HG03025 (cell line): ENCODE data around the gene SLC13A4.
A peak's percentile ranks its signal among the peaks of the same experiment; 100 is the strongest.
"Not testable (repeated sequence)": the region's sequence is repeated elsewhere in the genome, so short reads cannot be mapped to it uniquely, and the experiment has no call there.

ENCODE experiments used
- ATAC-seq: cut with Tn5 transposase; IDR thresholded peaks from one replicate; pipeline ENCODE4 v1.9.1; 2021; ENCODE audit warnings: mild to moderate bottlenecking, moderate library complexity; ENCODE audit not compliant: unreplicated experiment, low FRiP score

Gene SLC13A4

GRCh38 chr7:135704698-135705097, 23.3 kb downstream of the SLC13A4 start:
- no peak for ATAC-seq

- ATAC-seq, result no peak
Observed at GRCh38 chr7:135704074-135704473, 23.9 kb downstream of the SLC13A4 start.

GRCh38 chr7:135697276-135698049, 30.5 kb downstream of the SLC13A4 start:
- no peak for ATAC-seq

GRCh38 chr7:135693558-135693957, 34.4 kb downstream of the SLC13A4 start:
- no peak for ATAC-seq

GRCh38 chr7:135692606-135693005, 35.4 kb downstream of the SLC13A4 start:
- not testable (repeated sequence) for ATAC-seq

GRCh38 chr7:135692055-135692454, 35.9 kb downstream of the SLC13A4 start:
- no peak for ATAC-seq

GRCh38 chr7:135690566-135690965, 37.4 kb downstream of the SLC13A4 start:
- no peak for ATAC-seq

- no peak for ATAC-seq
Observed at GRCh38 chr7:135687466-135687865, 40.5 kb downstream of the SLC13A4 start.

GRCh38 chr7:135685306-135686084, 42.5 kb downstream of the SLC13A4 start:
- no peak for ATAC-seq

GRCh38 chr7:135684699-135685098, 43.3 kb downstream of the SLC13A4 start:
- ATAC-seq, result no peak

- no peak for ATAC-seq
Observed at GRCh38 chr7:135684136-135684535, 43.9 kb downstream of the SLC13A4 start.

- no peak for ATAC-seq
Observed at GRCh38 chr7:135683609-135684008, 44.4 kb downstream of the SLC13A4 start.

- ATAC-seq, result no peak
Observed at GRCh38 chr7:135682191-135682590, 45.8 kb downstream of the SLC13A4 start.

- ATAC-seq, result no peak
Observed at GRCh38 chr7:135681762-135682161, 46.2 kb downstream of the SLC13A4 start.

GRCh38 chr7:135678612-135679575, 49.1 kb downstream of the SLC13A4 start:
- no peak for ATAC-seq

- ATAC-seq, result no peak
Observed at GRCh38 chr7:135673360-135673706, 54.7 kb downstream of the SLC13A4 start.

GRCh38 chr7:135672560-135673359, 55.2 kb downstream of the SLC13A4 start:
- peak; percentile 78 for ATAC-seq

GRCh38 chr7:135670179-135670578, 57.8 kb downstream of the SLC13A4 start:
- no peak for ATAC-seq

- ATAC-seq, result no peak
Observed at GRCh38 chr7:135669774-135670173, 58.2 kb downstream of the SLC13A4 start.

- ATAC-seq, result not testable (repeated sequence)
Observed at GRCh38 chr7:135668852-135669395, 59.1 kb downstream of the SLC13A4 start.
